Measurements from ENCODE around the gene DHH.

The DHH gene

DNA sequence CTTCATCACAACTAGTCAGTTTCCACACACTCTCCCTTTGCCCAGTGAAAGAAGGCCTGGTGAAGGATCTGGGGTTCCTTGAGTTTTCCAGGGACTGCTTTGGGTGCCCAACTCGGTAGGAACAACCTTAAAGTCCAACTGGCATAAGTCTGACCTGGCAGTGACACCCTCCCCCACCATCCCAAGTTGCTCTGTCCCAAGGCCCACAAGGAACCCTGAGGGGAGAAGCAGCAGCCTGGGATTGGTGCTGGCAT is 35.6 kb downstream of the DHH start:
- ChIA-PET POLR2A (interaction anchor here (1.2 to 3.6 kb wide), 6 partner anchors 11 to 72 kb away, joined by 3 to 26 read pairs (median 6); partner anchors contain the start of genes RHEBL1 and TUBA1B), CTCF (interaction anchor here (0.7 to 2.4 kb wide), 8 partner anchors 9 to 71 kb away, joined by 3 to 18 read pairs (median 4); no protein-coding TSS in a partner anchor)
- Histone ChIP-seq H3K4me3 (ENCODE audit: low read depth, low read length) (peak overlapping the region; percentile 95), H3K36me3 (ENCODE audit: control insufficient read depth in 2 of 2, insufficient read depth in 1 of 2, low read length in 2 of 2) (peaks cover 4 to 20% of the 10 kb centered on the region in 2 experiments; a peak in 1 of 3 replicates), H3K27ac (ENCODE audit: extremely low read depth, low read depth, low read length) (peak overlapping the region; percentile 93), H3K9me3 (ENCODE audit: control insufficient read depth, insufficient read depth, low read depth, low read length) (no peaks in the 10 kb centered on the region), H3K4me1 (ENCODE audit: control insufficient read depth, insufficient read depth, low read length) (peaks cover 11% of the 10 kb centered on the region)
- TF ChIP-seq, protein P1, sequence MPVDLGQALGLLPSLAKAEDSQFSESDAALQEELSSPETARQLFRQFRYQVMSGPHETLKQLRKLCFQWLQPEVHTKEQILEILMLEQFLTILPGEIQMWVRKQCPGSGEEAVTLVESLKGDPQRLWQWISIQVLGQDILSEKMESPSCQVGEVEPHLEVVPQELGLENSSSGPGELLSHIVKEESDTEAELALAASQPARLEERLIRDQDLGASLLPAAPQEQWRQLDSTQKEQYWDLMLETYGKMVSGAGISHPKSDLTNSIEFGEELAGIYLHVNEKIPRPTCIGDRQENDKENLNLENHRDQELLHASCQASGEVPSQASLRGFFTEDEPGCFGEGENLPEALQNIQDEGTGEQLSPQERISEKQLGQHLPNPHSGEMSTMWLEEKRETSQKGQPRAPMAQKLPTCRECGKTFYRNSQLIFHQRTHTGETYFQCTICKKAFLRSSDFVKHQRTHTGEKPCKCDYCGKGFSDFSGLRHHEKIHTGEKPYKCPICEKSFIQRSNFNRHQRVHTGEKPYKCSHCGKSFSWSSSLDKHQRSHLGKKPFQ (tag by site-specific recombination; IDR thresholded peaks at IDR 0.05): no peak
- TF ChIP-seq ZNF629 (tag by site-specific recombination; IDR thresholded peaks at IDR 0.05) (no peak), ZNF266 (tag by site-specific recombination; IDR thresholded peaks at IDR 0.05; ENCODE audit: low read depth) (no peak), ZNF549 (tag by site-specific recombination; IDR thresholded peaks at IDR 0.05) (no peak), ZNF518A (tag by site-specific recombination; conservative IDR thresholded peaks at IDR 0.05; ENCODE audit: low read depth) (no peak), ZNF335 (tag by site-specific recombination; conservative IDR thresholded peaks at IDR 0.05) (peak; percentile 92; the same call in 1 of the 2 replicates), ZNF704 (tag by site-specific recombination; IDR thresholded peaks at IDR 0.05) (no peak), REST (tag by site-specific recombination; IDR thresholded peaks at IDR 0.05) (no peak), ZNF354C (tag by site-specific recombination; IDR thresholded peaks at IDR 0.05; ENCODE audit: borderline replicate concordance, low read depth) (no peak), ZNF391 (tag by site-specific recombination; IDR thresholded peaks at IDR 0.05; ENCODE audit: borderline replicate concordance, low read depth) (no peak), ZNF2 (tag by site-specific recombination; IDR thresholded peaks at IDR 0.05) (no peak), ZNF248 (tag by site-specific recombination; IDR thresholded peaks at IDR 0.05) (no peak), ZBTB7A (tag by site-specific recombination; IDR thresholded peaks at IDR 0.05; ENCODE audit: low read depth) (no peak), IKZF3 (tag by site-specific recombination; IDR thresholded peaks at IDR 0.05) (0 out of 2 replicates have a peak, but pooled peaks have one; percentile 19), OVOL3 (tag by site-specific recombination; IDR thresholded peaks at IDR 0.05) (no peak), ZNF548 (tag by site-specific recombination; IDR thresholded peaks at IDR 0.05) (no peak), ZNF473 (tag by site-specific recombination; IDR thresholded peaks at IDR 0.05) (no peak), ZBTB10 (tag by site-specific recombination; IDR thresholded peaks at IDR 0.05) (no peak), INSM2 (tag by site-specific recombination; IDR thresholded peaks at IDR 0.05) (no peak), GLI4 (tag by site-specific recombination; IDR thresholded peaks at IDR 0.05) (no peak), ZNF76 (tag by site-specific recombination; IDR thresholded peaks at IDR 0.05; ENCODE audit: borderline replicate concordance, low read depth) (peak; percentile 61), ZBTB17 (tag by site-specific recombination; IDR thresholded peaks at IDR 0.05) (no peak)
